Stomach (tissue), 9 donors: ENCODE measurements around the gene UBE3D. TPM values are rescaled to one million over a fixed set of nuclear protein-coding genes. Genes with fewer than 3 reads are reported as not detected.

Source experiments
- DNase-seq, 2 donors: peaks; one replicate each; pipeline versions ENCODE4 v3.0.0 to v3.0.0-alpha.2; 2013 to 2019
- H3K27ac ChIP-seq, 5 donors: fragments of 200-600 bp in 4 of 5; sonication (generic) in 4 of 5; one replicate each; pipeline ENCODE4 v1.5.1; 2013 to 2019; ENCODE audit warnings: mild to moderate bottlenecking in 1 of 5, moderate library complexity in 1 of 5
- H3K27me3 ChIP-seq, 3 donors: fragments of 200-600 bp; sonication (generic); one replicate each; pipeline ENCODE4 v1.5.1; 2017 to 2019; ENCODE audit warnings: mixed run types in 1 of 3
- H3K36me3 ChIP-seq, 4 donors: fragments of 200-600 bp; sonication (generic); 1 replicate in 3 of 4; 2 replicates in 1 of 4; pipeline ENCODE4 v1.5.1; 2016 to 2019
- H3K4me1 ChIP-seq, 4 donors: fragments of 200-600 bp; sonication (generic); one replicate each; pipeline ENCODE4 v1.5.1; 2016 to 2019
- H3K4me3 ChIP-seq, 4 donors: fragments of 200-600 bp; sonication (generic) in 3 of 4; one replicate each; pipeline ENCODE4 v1.5.1; 2016 to 2019; ENCODE audit warnings: mild to moderate bottlenecking in 1 of 4
- H3K9me3 ChIP-seq, 4 donors: fragments of 200-600 bp; sonication (generic); one replicate each; pipeline ENCODE4 v1.5.1; 2016 to 2019
- EP300 ChIP-seq: sonication (generic); formaldehyde crosslinking; IDR thresholded peaks from one replicate; pipeline ENCODE4 v1.6.1; 2017; ENCODE audit warnings: antibody characterized with exemption
- POLR2A ChIP-seq, 4 donors: fragments of 450-650 bp; IDR thresholded peaks; one replicate each; pipeline ENCODE4 v1.6.1; 2016; ENCODE audit warnings: antibody characterized with exemption in 4 of 4, control low read depth in 2 of 4, mild to moderate bottlenecking in 1 of 4, moderate library complexity in 1 of 4
- POLR2AphosphoS5 ChIP-seq, 3 donors: sonication (generic); formaldehyde crosslinking; IDR thresholded peaks; one replicate each; pipeline ENCODE4 v1.6.1; 2016; ENCODE audit warnings: antibody characterized with exemption in 3 of 3
- WGBS, 5 donors: extraction: QIAGEN DNeasy Blood & Tissue Kit in 3 of 5; methylation state at CpG; one replicate each; pipeline versions ENCODE4 v1.1.5 to v1.1.7; 2013 to 2018; 5-methylcytosine and 5-hydroxymethylcytosine counted together
- intact Hi-C: fragments of 100-400 bp; cut with DNase I; formaldehyde crosslinking; loops from one replicate; pipeline ENCODE4 v1.15.1; 2023; ENCODE audit warnings: low total_unique reads
- polyA plus RNA-seq, 3 donors: library from polyadenylated mRNA; stranded (reverse); fragments of 200-250 nt; gene quantifications; one replicate each; pipeline ENCODE4 v1.2.3, GENCODE V29; 2013
- total RNA-seq, 5 donors: library from RNA; depleted of rRNA; stranded (reverse); fragments of >200 nt; gene quantifications; one replicate each; pipeline versions ENCODE4 v1.1.0 to v1.2.3, GENCODE V29; 2014 to 2016
- TF ChIP-seq, protein P1 (sequence below), 7 experiments: fragments of 450-650 bp in 4 of 7; fragments of 200-600 bp in 3 of 7; sonication (generic) in 3 of 7; IDR thresholded peaks; one replicate each; pipeline ENCODE4 v1.5.1; 2016 to 2019; ENCODE audit warnings: antibody characterized with exemption in 7 of 7, control low read depth in 2 of 7, mild to moderate bottlenecking in 1 of 7
- donor health status: healthy with polysubstance abuse.
- donor health status: Bipolar disorder and iron deficiency.
- donor health status: healthy.

Gene UBE3D
- total and polyA plus RNA-seq, 8 donors: 1.5 to 33.3 (median 11.8) TPM

DNA sequence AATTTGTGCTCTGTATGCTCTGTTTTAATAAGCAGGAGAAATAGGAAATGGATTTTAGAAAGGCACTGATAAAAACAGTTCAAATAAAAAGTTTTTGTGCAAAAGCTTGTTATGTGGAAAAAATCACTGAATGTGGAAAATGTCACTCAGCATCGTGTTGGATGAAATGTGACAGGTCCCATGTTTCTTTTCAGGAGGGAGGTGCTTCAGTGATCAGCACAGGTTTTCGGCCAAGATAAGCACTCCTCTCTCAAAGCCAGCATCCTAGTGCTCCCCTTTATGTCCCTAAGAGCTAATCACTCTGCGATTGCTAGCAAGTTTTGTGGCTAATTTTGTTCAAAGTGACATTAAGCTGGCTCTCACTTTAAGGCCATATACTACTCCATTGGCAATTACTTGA lies 12.0 kb downstream of the UBE3D start:
- Histone ChIP-seq H3K9me3 (no peaks in the 10 kb centered on the region), H3K4me1 (peaks cover 0 to 7% (median 3%) of the 10 kb centered on the region in 4 donors), H3K4me3 (no peak overlapping the region), H3K27me3 (no peaks in the 10 kb centered on the region), H3K36me3 (peaks cover 0 to 28% (median 22%) of the 10 kb centered on the region in 4 donors), H3K27ac (no peak overlapping the region)
- intact Hi-C loops: loop anchor here (10.0 kb wide), 1 partner anchor 789 kb away; no protein-coding TSS in a partner anchor
- no peak for DNase-seq
- TF ChIP-seq, protein P1, sequence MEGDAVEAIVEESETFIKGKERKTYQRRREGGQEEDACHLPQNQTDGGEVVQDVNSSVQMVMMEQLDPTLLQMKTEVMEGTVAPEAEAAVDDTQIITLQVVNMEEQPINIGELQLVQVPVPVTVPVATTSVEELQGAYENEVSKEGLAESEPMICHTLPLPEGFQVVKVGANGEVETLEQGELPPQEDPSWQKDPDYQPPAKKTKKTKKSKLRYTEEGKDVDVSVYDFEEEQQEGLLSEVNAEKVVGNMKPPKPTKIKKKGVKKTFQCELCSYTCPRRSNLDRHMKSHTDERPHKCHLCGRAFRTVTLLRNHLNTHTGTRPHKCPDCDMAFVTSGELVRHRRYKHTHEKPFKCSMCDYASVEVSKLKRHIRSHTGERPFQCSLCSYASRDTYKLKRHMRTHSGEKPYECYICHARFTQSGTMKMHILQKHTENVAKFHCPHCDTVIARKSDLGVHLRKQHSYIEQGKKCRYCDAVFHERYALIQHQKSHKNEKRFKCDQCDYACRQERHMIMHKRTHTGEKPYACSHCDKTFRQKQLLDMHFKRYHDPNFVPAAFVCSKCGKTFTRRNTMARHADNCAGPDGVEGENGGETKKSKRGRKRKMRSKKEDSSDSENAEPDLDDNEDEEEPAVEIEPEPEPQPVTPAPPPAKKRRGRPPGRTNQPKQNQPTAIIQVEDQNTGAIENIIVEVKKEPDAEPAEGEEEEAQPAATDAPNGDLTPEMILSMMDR (IDR thresholded peaks at IDR 0.05): no peak
- TF ChIP-seq POLR2A (IDR thresholded peaks at IDR 0.05) (no peak), EP300 (no peak), POLR2AphosphoS5 (IDR thresholded peaks at IDR 0.05) (no peak)
- 78 to 93% (median 83%) methylated on average over 3 of the region's 3 CpGs for WGBS, 5 donors

DNA sequence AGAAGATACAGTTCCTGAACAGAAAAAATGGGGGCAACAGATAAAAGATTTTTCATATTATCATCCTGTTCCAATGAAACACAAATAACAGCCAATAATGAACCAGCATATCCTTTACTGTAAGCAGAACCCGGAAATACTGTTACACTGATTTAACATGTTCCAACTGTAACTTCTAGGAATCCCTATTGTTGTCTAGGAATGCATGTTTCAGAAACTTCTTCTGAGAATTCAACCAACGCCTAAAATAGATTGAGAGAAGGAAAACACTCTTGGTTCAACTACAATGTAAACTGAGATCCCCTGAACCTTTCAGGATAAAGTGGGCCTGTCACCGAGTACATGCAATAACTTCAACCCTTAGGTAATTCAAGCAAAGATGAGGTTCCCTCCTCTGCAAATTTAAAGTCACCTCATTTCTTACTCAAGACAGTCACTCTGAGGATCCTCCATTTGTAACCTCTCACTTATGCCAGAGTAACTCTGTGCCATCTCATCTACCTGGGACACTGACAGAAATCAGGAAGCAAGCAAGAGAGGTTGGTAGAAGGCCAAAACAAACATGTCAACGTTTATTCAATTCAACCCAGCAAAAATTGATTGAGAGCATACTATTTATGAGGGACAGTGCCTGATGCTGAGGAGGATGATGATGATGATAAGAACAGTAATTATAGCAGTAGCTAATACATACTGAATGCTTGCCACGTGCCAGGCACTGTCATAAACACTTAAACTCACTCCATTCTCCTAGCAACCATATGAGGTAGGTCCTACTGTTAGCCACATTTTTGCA lies 14.1 kb downstream of the UBE3D start:
- no peak overlapping the region for H3K27ac ChIP-seq
- peaks cover 0 to 24% (median 17%) of the 10 kb centered on the region in 4 donors for H3K36me3 ChIP-seq
- 49 to 59% (median 54%) methylated on average over 5 of the region's 5 CpGs for WGBS, 5 donors
- TF ChIP-seq POLR2AphosphoS5 (IDR thresholded peaks at IDR 0.05) (no peak), EP300 (no peak), POLR2A (IDR thresholded peaks at IDR 0.05) (no peak)
- TF ChIP-seq, protein P1 (IDR thresholded peaks at IDR 0.05): no peak
- intact Hi-C loops: loop anchor here (10.0 kb wide), 1 partner anchor 787 kb away; no protein-coding TSS in a partner anchor
- peaks cover 0 to 7% (median 3%) of the 10 kb centered on the region in 4 donors for H3K4me1 ChIP-seq
- H3K27me3 ChIP-seq: no peaks in the 10 kb centered on the region
- DNase-seq: no peak
- no peak overlapping the region for H3K4me3 ChIP-seq
- H3K9me3 ChIP-seq: no peaks in the 10 kb centered on the region

DNA sequence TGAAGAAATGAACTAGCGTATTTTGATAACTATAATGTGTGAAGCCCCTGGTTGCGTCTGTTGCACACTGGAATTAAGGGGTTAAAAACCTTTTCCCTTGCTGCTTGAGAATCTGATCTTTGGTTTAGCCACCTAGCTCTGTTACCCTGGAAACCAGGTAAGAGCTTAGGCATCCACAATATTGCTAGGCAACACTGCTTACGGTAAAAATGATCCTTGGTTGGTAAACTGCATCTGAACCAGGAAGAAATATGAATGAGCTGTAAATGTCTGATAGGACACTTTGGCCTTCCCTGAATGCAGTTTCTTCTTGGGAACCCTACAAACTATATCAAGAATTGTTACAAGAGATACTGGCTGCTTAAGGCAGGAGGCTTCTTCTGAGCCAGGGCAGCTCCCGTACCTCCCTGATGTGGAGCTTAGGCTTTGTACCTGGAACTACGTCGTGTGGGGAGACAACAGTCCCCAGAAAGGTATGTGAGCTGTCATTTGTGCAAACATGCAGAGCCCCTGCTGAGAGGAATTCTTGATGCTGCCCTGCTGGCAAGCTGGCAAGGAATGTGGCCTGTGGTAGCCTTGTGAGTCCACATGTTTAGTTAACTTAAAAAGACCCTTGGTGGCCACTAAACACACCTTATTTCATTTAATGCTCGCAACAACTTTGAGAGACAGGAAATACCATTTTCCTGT lies 18.4 kb downstream of the UBE3D start:
- TF ChIP-seq, protein P1 (IDR thresholded peaks at IDR 0.05): no peak
- no peak for TF ChIP-seq POLR2AphosphoS5 (IDR thresholded peaks at IDR 0.05)
- no peak for TF ChIP-seq POLR2A (IDR thresholded peaks at IDR 0.05)
- TF ChIP-seq EP300: no peak
- no peaks in the 10 kb centered on the region for H3K4me1 ChIP-seq
- peaks cover 0 to 15% (median 9%) of the 10 kb centered on the region in 4 donors for H3K36me3 ChIP-seq
- WGBS, 5 donors: 85 to 91% (median 88%) methylated on average over 7 of the region's 7 CpGs
- no peak overlapping the region for H3K4me3 ChIP-seq
- H3K9me3 ChIP-seq: no peaks in the 10 kb centered on the region
- no peak for DNase-seq
- H3K27me3 ChIP-seq: no peaks in the 10 kb centered on the region
- intact Hi-C loops: no loop called here
- no peak overlapping the region for H3K27ac ChIP-seq

DNA sequence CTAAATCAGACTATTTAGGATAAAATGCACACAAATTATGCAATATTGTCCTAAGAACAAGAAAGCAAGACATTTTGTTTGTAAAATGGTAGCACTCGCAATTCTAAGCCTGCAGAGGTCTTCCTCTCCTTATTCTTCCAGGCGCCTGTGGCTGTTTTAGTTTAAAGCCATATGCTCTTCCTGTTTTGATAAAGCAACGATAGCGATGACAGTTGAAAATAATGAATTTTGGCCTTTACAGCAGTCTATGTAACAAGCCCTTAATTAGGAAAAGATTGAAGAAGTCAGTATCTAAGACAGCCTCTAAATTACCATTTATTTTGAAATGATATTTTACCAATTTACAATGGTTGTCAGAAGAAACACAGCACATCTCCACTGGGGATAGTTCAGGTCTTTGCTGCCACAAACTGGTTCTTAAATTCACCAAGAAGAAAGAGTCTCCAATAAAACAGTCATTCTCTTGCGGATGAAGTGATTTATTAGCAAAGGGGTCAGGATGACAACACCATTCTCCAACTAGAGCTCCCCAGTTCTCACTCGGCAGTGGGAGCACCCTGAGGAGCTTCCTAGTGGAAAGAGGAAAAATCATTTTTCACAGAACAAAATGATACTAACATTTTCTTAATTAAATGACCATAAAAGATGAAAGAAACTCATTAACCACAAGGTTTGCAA lies 21.4 kb downstream of the UBE3D start:
- Histone ChIP-seq H3K4me3 (no peak overlapping the region), H3K9me3 (no peaks in the 10 kb centered on the region), H3K4me1 (no peaks in the 10 kb centered on the region), H3K27me3 (no peaks in the 10 kb centered on the region), H3K27ac (no peak overlapping the region), H3K36me3 (peaks cover 0 to 6% (median 3%) of the 10 kb centered on the region in 4 donors)
- intact Hi-C loops: no loop called here
- WGBS, 5 donors: 84 to 91% (median 88%) methylated on average over 6 of the region's 6 CpGs
- TF ChIP-seq POLR2AphosphoS5 (IDR thresholded peaks at IDR 0.05) (no peak), POLR2A (IDR thresholded peaks at IDR 0.05) (no peak), EP300 (no peak)
- TF ChIP-seq, protein P1 (IDR thresholded peaks at IDR 0.05): no peak
- DNase-seq: no peak
